Trophoblast cell (in vitro differentiated cells and primary cell): ENCODE measurements around the gene HS3ST5.

Experiments
- DNase-seq, 2 donors: peaks; one replicate each; pipeline ENCODE4 v3.0.0-alpha.2; 2016
- H2AFZ ChIP-seq: 2 replicates; pipeline ENCODE4 v1.6.1; 2013; ENCODE audit warnings: low read length, moderate library complexity, mild to moderate bottlenecking; ENCODE audit not compliant: insufficient read depth, poor library complexity
- H2AK5ac ChIP-seq: 2 replicates; pipeline ENCODE4 v1.6.1; 2013; ENCODE audit warnings: mild to moderate bottlenecking, low read length
- H2BK120ac ChIP-seq: 2 replicates; pipeline ENCODE4 v1.6.1; 2013; ENCODE audit warnings: low read length, mild to moderate bottlenecking, moderate library complexity; ENCODE audit not compliant: insufficient read depth, poor library complexity
- H2BK12ac ChIP-seq: 2 replicates; pipeline ENCODE4 v1.6.1; 2013; ENCODE audit warnings: mild to moderate bottlenecking, low read length, moderate library complexity
- H2BK5ac ChIP-seq: 2 replicates; pipeline ENCODE4 v1.6.1; 2013; ENCODE audit warnings: low read length, low read depth, moderate library complexity, mild to moderate bottlenecking; ENCODE audit not compliant: poor library complexity
- H3K14ac ChIP-seq: 2 replicates; pipeline ENCODE4 v1.6.1; 2013; ENCODE audit warnings: mild to moderate bottlenecking, low read length
- H3K18ac ChIP-seq: 2 replicates; pipeline ENCODE4 v1.6.1; 2013; ENCODE audit warnings: mild to moderate bottlenecking, low read length
- H3K23ac ChIP-seq: 2 replicates; pipeline ENCODE4 v1.6.1; 2013; ENCODE audit warnings: low read length
- H3K27ac ChIP-seq: 2 replicates; pipeline ENCODE4 v1.5.1; 2013; ENCODE audit warnings: low read depth, mild to moderate bottlenecking, inconsistent platforms, low read length, moderate library complexity
- H3K27me3 ChIP-seq: 2 replicates; pipeline ENCODE4 v1.6.1; 2013; ENCODE audit warnings: inconsistent platforms, mild to moderate bottlenecking, low read length, moderate library complexity; ENCODE audit not compliant: insufficient read depth
- H3K36me3 ChIP-seq, 2 experiments: 1 replicate in 1 of 2; 2 replicates in 1 of 2; pipeline ENCODE4 v1.6.1; 2013; ENCODE audit warnings: low read length in 2 of 2, mild to moderate bottlenecking in 2 of 2, moderate library complexity in 1 of 2; ENCODE audit not compliant: insufficient read depth in 2 of 2, control insufficient read depth in 1 of 2
- H3K4ac ChIP-seq: 2 replicates; pipeline ENCODE4 v1.6.1; 2013; ENCODE audit warnings: low read depth, mild to moderate bottlenecking, low read length, moderate library complexity
- H3K4me1 ChIP-seq, 2 experiments: 1 replicate in 1 of 2; 2 replicates in 1 of 2; pipeline ENCODE4 v1.6.1; 2013; ENCODE audit warnings: low read length in 2 of 2, mild to moderate bottlenecking in 2 of 2, moderate library complexity in 1 of 2; ENCODE audit not compliant: insufficient read depth in 2 of 2, control insufficient read depth in 1 of 2
- H3K4me2 ChIP-seq: 2 replicates; pipeline ENCODE4 v1.6.1; 2013; ENCODE audit warnings: inconsistent platforms, mild to moderate bottlenecking, low read length, moderate library complexity
- H3K4me3 ChIP-seq: 2 replicates; pipeline ENCODE4 v1.5.1; 2013; ENCODE audit warnings: mild to moderate bottlenecking, low read depth, low read length, inconsistent platforms
- H3K79me1 ChIP-seq: one replicate; pipeline ENCODE4 v1.6.1; 2013; ENCODE audit warnings: low read length
- H3K79me2 ChIP-seq: 2 replicates; pipeline ENCODE4 v1.6.1; 2013; ENCODE audit warnings: low read length, mild to moderate bottlenecking; ENCODE audit not compliant: control insufficient read depth, insufficient read depth, poor library complexity
- H3K9ac ChIP-seq: 2 replicates; pipeline ENCODE4 v1.6.1; 2013; ENCODE audit warnings: mild to moderate bottlenecking, low read length
- H3K9me3 ChIP-seq: 2 replicates; pipeline ENCODE4 v1.6.1; 2013; ENCODE audit warnings: low read depth, mild to moderate bottlenecking, control low read depth, inconsistent platforms, low read length; ENCODE audit not compliant: insufficient read depth
- H4K12ac ChIP-seq: 2 replicates; pipeline ENCODE4 v1.6.1; 2013; ENCODE audit warnings: low read depth, mild to moderate bottlenecking, low read length, moderate library complexity
- H4K8ac ChIP-seq: 2 replicates; pipeline ENCODE4 v1.6.1; 2013; ENCODE audit warnings: low read depth, mild to moderate bottlenecking, low read length, moderate library complexity
- H4K91ac ChIP-seq: one replicate; pipeline ENCODE4 v1.6.1; 2013; ENCODE audit warnings: low read depth, mild to moderate bottlenecking, low read length, moderate library complexity
- WGBS: extraction: QIAGEN DNeasy Blood & Tissue Kit; methylation state at CpG from one replicate; pipeline ENCODE4 v1.1.7; 2013; ENCODE audit warnings: missing lambda C conversion rate; ENCODE audit not compliant: insufficient read length, insufficient coverage; ENCODE audit errors: extremely low coverage; 5-methylcytosine and 5-hydroxymethylcytosine counted together

The HS3ST5 gene

GRCh38 chr6:114334237-114334636 is 8.6 kb downstream of the HS3ST5 start:
- Histone ChIP-seq H3K9ac (no peak overlapping the region), H3K79me2 (no peaks in the 10 kb centered on the region), H2AFZ (no peak overlapping the region), H3K14ac (no peak overlapping the region), H3K27ac (no peak overlapping the region), H2BK120ac (no peak overlapping the region), H3K4me1 (no peaks in the 10 kb centered on the region), H3K4me3 (no peak overlapping the region), H4K91ac (no peak overlapping the region), H3K27me3 (no peaks in the 10 kb centered on the region), H2AK5ac (no peak overlapping the region), H3K9me3 (no peaks in the 10 kb centered on the region), H3K18ac (no peak overlapping the region), H3K23ac (no peak overlapping the region), H3K4ac (no peak overlapping the region), H4K8ac (no peak overlapping the region), H2BK12ac (no peak overlapping the region), H4K12ac (no peak overlapping the region), H3K36me3 (no peaks in the 10 kb centered on the region), H3K79me1 (no peaks in the 10 kb centered on the region), H2BK5ac (no peak overlapping the region), H3K4me2 (no peak overlapping the region)
- DNase-seq, result no peak
- no CpG with 5 or more reads among the region's 4 CpGs for WGBS

- no peak overlapping the region for H3K23ac ChIP-seq
- H4K12ac ChIP-seq, result no peak overlapping the region
- H2BK5ac ChIP-seq, result no peak overlapping the region
- no peak overlapping the region for H3K4me2 ChIP-seq
- H3K4ac ChIP-seq, result no peak overlapping the region
- no peak overlapping the region for H2AFZ ChIP-seq
- H4K91ac ChIP-seq, result no peak overlapping the region
- no peak overlapping the region for H2BK12ac ChIP-seq
- no peak overlapping the region for H3K27ac ChIP-seq
- no peaks in the 10 kb centered on the region for H3K27me3 ChIP-seq
- H3K79me2 ChIP-seq, result no peaks in the 10 kb centered on the region
- DNase-seq, result no peak
- H3K9me3 ChIP-seq, result no peaks in the 10 kb centered on the region
- no peak overlapping the region for H2AK5ac ChIP-seq
- H4K8ac ChIP-seq, result no peak overlapping the region
- H3K4me3 ChIP-seq, result no peak overlapping the region
- no peak overlapping the region for H3K9ac ChIP-seq
- H3K79me1 ChIP-seq, result no peaks in the 10 kb centered on the region
- H3K36me3 ChIP-seq, result no peaks in the 10 kb centered on the region
- H2BK120ac ChIP-seq, result no peak overlapping the region
- no peak overlapping the region for H3K14ac ChIP-seq
- H3K4me1 ChIP-seq, result no peaks in the 10 kb centered on the region
- H3K18ac ChIP-seq, result no peak overlapping the region
These were observed 15.7 kb downstream of the HS3ST5 start for GRCh38 chr6:114327074-114327473.

GRCh38 chr6:114323784-114324183 is 19.0 kb downstream of the HS3ST5 start:
- H4K91ac ChIP-seq, result no peak overlapping the region
- DNase-seq, result no peak
- no peak overlapping the region for H2BK120ac ChIP-seq
- H3K4me3 ChIP-seq, result no peak overlapping the region
- WGBS, result no CpG with 5 or more reads among the region's 1 CpG
- no peak overlapping the region for H4K12ac ChIP-seq
- no peak overlapping the region for H3K4ac ChIP-seq
- no peak overlapping the region for H3K23ac ChIP-seq
- no peak overlapping the region for H2BK12ac ChIP-seq
- H3K4me2 ChIP-seq, result no peak overlapping the region
- H3K79me1 ChIP-seq, result no peaks in the 10 kb centered on the region
- H3K27ac ChIP-seq, result no peak overlapping the region
- H2AFZ ChIP-seq, result no peak overlapping the region
- H3K4me1 ChIP-seq, result no peaks in the 10 kb centered on the region
- no peaks in the 10 kb centered on the region for H3K27me3 ChIP-seq
- no peaks in the 10 kb centered on the region for H3K79me2 ChIP-seq
- no peak overlapping the region for H4K8ac ChIP-seq
- no peak overlapping the region for H2AK5ac ChIP-seq
- no peak overlapping the region for H3K18ac ChIP-seq
- H3K36me3 ChIP-seq, result no peaks in the 10 kb centered on the region
- H3K14ac ChIP-seq, result no peak overlapping the region
- H3K9me3 ChIP-seq, result no peaks in the 10 kb centered on the region
- H2BK5ac ChIP-seq, result no peak overlapping the region
- H3K9ac ChIP-seq, result no peak overlapping the region

GRCh38 chr6:114319749-114320148 is 23.1 kb downstream of the HS3ST5 start:
- H3K4ac ChIP-seq, result no peak overlapping the region
- no peak overlapping the region for H3K4me2 ChIP-seq
- H3K79me1 ChIP-seq, result no peaks in the 10 kb centered on the region
- H3K27ac ChIP-seq, result no peak overlapping the region
- H2AK5ac ChIP-seq, result no peak overlapping the region
- H3K9ac ChIP-seq, result no peak overlapping the region
- no peaks in the 10 kb centered on the region for H3K36me3 ChIP-seq
- no peaks in the 10 kb centered on the region for H3K9me3 ChIP-seq
- no peak overlapping the region for H2BK120ac ChIP-seq
- H3K18ac ChIP-seq, result no peak overlapping the region
- H4K8ac ChIP-seq, result no peak overlapping the region
- H3K14ac ChIP-seq, result no peak overlapping the region
- no peak overlapping the region for H3K4me3 ChIP-seq
- no peak overlapping the region for H2AFZ ChIP-seq
- WGBS, result no CpG with 5 or more reads among the region's 3 CpGs
- H4K91ac ChIP-seq, result no peak overlapping the region
- no peaks in the 10 kb centered on the region for H3K79me2 ChIP-seq
- H2BK12ac ChIP-seq, result no peak overlapping the region
- H3K27me3 ChIP-seq, result no peaks in the 10 kb centered on the region
- H2BK5ac ChIP-seq, result no peak overlapping the region
- H3K4me1 ChIP-seq, result no peaks in the 10 kb centered on the region
- H3K23ac ChIP-seq, result no peak overlapping the region
- no peak overlapping the region for H4K12ac ChIP-seq
- DNase-seq, result no peak
